CD4-positive, alpha-beta T cell treated with Interleukin-12 subunit alpha and Interleukin-12 subunit beta, for 1 hour (primary cell): ENCODE measurements around the gene UBE2J2.
A peak's percentile ranks its signal among the peaks of the same experiment; 100 is the strongest.
"Not testable (repeated sequence)": the region's sequence is repeated elsewhere in the genome, so short reads cannot be mapped to it uniquely, and the experiment has no call there.

Source experiments
- DNase-seq: peaks from one replicate; pipeline ENCODE4 v3.0.0-alpha.2; 2020

UBE2J2 gene

DNA sequence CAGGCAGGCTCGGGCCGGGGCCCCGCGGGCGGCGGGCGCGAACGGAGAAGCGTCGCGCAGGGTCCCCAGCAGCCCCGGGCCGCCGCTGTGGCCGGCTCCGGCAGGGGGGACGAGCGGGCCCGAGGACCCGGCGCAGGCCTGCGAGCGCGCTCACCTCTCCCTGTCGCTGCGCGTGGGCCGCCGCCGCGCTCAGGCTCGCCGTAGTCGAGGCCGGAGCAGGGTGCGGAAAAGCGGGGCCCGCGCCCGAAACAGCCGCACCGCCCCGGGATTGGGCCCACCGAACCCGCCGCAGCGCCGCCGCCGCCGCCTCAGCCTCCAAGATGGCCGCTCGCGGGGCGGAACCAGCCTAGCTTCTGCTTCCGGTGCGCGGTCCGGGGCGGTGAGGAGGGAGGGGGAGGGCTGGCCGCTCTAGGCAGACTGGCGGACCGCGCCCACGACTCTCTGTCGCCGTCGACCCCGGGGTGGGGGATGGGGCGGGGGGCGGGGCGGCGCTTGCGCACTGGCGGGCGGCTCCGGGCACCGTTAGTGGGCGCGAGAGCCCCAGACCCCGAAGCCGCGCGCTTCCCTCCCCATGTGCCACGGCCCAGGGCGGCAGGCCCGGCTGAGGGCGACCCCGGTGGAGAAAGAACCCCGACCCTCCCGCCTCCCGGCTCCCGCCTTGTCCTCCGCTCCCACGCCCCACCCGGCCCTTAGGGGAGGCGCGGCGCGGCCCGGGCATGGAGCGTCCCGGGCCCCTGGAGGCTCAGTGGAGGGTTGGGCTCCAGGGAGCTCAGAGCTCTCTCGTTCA, at the start of gene UBE2J2:
TSS of gene UBE2J2 (minus strand) at position 343 of the 787 bp plus-strand sequence. CDS start 5,862 bp downstream, outside the sequence.
- peak; percentile 94 for DNase-seq

DNA sequence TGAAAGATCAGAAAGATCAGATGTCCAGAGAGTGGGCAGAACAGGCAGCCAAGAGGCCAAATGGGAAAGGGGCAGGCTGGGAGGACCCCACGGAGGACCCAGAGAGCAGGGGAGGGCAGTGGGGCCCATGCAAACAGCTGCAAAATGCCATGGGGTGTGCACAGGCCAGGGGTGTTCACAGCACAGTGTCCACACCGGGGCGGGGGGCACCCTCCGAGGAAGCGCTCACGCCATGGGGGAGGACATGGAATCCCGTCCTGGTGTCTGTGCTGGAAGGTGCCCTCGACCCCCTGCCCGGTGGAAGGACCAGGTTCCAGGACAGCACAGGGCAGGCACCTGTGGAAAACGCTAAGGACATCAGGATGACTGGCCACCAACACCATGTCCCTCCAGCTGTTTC, 49.3 kb upstream of the UBE2J2 start:
- no peak for DNase-seq

DNA sequence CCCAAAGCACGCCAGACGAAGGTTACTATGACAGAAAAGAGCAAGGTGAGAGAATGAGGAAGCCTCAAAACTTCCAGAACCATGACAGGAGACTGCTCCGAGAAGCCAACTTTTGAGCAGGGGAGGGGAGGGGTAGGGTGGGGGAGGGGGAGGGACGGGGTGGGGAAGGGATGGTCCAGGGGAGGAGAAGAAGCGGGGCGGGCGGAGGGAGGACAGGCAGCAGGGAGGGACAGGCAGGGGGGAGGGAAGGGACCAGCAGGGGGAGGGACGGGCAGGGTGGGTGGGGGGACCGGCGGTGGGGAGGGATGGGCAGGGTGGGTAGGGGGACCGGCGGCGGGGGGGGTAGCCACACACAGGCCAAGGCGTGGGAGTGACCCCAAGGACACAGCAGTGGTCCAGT, 48.8 kb upstream of the UBE2J2 start:
- no peak for DNase-seq

DNA sequence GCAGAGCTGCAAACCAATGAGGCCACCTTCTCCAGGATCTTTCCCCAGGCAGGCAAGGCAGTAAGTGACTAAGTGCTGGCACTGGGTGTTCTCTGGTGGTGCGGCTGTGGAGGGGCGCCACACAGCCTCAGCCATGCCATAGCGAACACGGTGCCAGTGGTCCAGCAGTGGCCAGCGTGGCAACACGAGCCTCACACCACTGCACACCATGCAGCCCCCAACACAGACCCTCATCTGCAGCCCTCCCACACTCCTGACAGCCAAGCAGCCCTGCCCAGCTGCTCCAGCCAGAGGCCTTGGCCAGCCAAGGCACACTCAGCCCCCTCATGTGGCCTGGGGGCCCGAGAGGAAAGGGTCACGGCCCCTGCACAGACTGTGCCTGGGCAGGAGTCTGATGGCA, 47.8 kb upstream of the UBE2J2 start:
- no peak for DNase-seq

DNA sequence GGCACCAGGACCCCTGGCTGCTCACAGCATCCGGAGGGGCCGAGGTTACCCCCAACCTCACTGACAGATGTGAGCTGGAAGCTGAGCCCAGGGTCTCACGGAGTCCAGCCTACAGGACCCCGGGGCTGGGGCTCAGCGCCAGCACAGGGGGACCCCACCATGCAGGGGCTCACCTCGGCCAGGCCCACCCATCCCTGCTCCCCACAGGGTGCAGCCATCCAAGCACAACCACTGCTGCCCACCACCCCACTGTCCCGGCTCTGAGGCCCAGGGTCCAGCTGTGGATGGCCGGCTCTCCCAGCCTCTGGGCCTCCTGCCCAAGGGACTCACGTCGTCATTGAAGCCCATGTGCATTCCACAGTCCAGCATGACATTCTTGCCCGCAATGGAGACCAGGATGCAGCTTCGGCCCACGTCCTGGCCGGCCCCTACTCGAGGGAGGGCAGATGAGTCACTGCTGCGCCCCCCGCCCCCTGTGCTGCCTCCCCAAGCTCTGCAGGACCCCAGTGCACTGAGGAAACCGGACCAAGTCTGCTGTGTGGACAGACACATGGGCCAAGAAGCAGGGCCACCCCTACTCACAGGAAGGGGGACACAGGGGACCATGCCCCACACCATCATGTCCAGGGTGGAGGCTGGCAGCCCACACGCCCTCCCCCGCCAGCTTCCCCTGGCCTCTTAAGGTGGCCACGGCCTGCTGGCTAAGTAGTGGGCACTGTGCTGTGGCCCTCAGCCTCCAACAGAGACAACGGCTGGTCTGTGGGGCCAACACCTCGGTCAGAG, 47.2 kb upstream of the UBE2J2 start:
- DNase-seq = no peak

DNA sequence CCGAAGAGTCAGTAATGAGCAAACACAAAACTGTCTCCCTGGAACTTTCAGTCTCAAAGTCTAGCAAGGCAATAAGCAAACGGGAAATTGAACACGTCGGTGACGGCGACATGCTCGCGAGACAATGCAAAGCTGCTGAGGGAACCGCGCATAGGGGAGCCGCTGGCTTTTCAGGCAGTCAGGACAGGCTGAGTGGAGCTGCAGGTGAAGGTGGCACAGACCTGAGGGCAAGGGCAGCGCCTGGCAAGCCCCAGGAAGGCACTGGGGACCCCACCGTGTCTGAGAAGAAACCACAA, 45.9 kb upstream of the UBE2J2 start:
- DNase-seq = no peak

DNA sequence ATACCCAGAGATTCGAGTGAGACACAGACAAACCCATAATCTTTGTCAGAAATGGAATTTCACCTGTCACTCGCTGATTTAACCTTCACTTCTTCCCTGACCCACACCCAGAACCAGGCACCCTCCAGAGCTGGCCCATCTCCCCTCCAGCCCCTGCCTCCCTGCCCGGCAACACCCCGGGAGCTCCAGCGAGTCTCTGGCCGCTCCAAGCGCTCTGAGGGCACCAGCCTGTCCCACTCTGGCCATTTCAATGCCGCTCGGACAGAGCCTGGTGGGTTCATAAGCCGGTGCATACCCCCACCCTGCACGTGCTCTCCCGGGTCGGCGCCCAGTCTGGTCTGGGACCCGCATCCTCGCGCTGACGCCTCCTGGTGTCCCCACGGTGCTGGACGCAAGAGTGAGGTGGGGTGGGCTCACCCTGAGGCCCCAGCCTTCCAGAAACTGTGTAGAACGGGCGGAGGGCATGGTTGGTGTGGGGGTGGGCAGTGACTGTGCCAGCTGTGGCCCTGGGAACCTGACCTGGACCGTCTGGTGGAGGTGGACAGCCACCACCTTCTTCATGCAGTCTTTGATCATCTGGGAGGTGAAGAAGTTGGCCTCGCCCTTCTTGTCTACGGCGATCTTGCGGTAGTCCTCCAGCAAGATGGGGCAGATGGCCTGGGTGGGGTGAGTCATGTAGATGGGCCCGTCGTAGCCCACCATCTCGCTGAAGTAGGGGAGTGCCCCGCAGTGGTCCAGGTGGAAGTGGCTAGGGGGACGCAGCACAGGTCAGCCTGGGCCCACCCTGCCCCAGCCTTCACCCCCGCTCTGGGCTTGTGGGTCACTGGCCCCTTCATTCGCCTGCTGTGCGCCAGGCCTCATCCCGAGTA, 45.4 kb upstream of the UBE2J2 start:
- no peak for DNase-seq

DNA sequence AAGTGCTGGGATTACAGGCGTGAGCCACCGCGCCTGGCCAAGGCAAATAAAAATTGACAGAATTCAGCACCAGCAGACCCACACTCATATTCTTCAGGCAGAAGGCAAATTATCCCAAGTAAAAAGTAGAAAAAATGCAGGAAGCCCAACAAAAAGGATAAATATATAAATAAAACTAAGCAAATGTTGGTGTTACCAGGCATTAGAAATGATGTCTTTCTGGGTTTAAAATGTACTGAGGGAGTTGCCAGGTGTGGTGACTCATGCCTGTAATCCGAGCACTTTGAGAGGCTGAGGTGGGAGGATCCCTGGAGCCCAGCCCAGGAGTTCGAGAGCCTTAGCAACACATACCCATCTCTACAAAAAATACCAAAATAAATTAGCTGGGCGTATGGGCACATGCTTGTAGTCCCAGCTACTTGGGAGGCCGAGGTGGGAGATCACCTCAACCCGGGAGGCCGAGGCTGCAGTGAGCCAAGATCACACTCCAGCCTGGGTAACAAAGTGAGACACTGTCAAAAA, 44.5 kb upstream of the UBE2J2 start:
- DNase-seq = no peak

DNA sequence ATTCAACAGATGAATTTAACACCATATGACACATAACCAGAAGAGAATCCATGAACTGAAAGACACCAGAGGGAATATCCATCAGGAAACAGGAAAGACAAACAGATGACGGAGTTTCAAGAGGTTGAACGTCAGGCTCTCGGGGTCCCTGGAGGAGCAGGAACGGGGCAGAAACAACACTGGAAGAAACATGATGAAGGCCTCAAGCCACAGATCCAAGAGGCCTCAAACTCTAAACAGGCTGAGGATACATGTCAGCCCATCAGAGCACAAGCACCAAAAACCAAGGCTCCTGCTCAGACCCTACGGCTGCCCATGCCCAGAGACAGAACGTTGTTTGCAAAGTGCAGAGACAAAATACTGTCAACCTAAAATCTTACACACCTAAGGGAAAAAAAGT, 43.8 kb upstream of the UBE2J2 start:
- DNase-seq = no peak

DNA sequence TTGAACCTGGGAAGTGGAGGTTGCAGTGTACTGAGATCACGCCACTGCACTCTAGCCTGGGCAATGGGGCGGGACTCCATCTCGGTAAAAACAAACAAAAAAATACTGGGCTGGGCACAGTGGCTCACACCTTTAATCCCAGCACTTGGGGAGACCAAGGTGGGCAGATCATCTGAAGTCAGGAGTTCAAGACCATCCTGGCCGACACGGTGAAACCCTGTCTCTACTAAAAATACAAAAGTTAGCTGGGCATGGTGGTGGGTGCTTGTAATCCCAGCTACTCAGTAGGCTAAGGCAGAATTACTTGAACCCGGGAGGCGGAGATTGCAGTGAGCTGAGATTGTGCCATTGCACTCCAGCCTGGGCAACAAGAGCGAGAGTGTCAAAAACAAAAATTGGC, 42.5 kb upstream of the UBE2J2 start:
- not testable (repeated sequence) for DNase-seq

DNA sequence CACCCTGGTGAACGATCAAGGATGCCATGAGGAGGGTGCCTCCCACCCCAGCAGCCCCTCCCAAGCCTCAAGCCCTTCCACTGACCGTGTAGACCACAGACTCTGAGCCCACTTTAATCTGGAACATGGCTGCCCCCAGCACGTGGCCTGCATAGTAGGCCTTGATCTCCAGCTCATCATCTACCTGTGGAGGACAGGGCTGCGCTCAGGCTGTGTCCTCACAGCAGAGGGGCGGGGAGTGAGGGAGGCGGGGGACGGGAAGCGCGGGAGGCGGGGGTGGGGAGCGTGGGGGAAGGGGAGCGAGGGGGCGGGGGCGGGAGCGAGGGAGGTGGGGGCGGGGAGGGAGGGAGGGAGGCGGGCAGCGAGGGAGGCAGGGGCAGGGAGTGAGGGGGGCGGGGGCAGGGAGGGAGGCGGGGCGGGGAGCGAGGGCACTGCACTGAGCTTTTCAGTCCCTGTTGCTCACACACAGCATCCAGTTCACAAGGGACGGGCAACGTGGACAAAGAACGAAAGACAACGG, 41.8 kb upstream of the UBE2J2 start:
- DNase-seq = no peak

DNA sequence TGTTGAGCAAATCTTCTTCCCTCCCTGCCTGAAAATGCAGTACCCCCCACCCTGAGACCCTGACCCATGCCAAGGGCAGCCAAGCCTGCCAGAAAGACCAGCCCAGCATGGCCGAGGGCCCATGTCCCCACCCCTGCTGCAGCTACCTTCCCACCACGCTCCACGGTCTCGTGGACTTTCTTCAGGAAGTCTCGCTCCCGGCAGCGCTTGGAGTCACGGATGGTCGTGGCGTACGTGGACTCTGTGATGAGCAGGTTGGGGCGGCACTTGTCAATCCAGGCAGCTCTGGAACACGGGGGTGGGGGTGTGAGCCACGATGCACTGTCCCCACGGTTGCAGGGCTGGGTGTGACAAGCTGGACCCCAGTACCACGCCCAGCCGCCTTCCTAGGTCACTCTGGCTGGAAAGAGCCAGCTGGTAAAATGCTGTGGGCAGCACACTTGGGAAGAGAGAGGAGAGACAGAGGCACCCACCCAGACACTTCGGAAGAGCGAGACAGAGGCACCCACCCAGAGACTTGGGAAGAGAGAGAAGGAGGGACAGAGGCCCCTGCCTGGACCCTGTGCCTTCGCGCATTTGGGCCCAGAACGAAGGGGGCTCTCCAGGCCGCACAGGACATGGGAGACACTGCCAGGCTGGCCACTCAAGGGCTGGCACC, 41.2 kb upstream of the UBE2J2 start:
- DNase-seq = no peak

DNA sequence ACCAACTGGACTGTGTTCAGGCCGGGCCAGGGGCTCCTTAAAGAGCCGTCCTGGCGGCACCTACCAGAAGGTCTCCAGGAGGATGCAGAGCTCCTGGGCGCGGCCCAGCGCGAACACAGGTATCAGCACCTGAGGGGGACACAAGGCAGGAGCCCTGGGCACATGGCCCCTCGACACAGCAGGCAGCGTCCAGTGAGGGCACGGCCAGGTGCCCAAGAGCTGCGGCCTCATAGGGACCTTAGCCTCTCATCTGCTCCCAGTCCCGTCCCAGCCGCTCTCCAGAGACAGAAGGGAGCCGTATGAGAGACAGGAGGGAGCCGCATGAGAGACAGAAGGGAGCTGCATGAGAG, 40.6 kb upstream of the UBE2J2 start:
- no peak for DNase-seq

DNA sequence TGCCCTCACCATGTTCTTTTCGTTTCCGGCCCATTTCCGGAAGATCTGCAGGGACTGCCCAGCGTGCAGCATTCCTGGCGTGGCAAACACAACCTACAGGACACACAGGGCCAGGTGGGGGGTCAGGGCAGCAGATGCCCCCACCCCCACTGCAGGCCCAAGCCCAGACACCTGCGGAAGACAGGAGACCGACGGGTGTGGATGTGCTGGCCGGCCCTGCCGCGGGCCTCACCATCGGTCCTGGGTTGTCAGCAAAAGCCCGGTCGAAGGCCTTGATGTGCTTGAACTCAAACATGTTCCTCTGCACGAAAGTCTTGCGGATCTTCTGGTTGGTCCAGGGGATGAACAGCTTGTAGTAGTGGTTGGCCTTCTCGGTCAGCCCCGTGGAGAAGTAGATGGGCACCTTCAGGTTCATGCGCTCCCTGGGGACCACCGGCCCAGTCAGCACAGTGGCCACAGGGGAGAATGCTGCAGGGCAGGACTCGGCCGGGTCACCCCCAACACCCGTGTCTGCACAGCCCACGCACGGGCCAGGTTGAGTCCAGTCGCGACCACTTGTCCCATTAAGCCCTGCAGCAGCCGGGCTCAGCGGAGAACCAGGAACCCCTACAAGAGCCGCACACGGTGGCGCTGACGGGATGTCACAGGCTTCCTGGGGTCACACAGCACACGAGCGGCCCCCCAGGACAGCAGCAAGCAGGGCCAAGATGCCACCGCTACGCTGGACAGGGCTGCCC, 40.0 kb upstream of the UBE2J2 start:
- no peak for DNase-seq

DNA sequence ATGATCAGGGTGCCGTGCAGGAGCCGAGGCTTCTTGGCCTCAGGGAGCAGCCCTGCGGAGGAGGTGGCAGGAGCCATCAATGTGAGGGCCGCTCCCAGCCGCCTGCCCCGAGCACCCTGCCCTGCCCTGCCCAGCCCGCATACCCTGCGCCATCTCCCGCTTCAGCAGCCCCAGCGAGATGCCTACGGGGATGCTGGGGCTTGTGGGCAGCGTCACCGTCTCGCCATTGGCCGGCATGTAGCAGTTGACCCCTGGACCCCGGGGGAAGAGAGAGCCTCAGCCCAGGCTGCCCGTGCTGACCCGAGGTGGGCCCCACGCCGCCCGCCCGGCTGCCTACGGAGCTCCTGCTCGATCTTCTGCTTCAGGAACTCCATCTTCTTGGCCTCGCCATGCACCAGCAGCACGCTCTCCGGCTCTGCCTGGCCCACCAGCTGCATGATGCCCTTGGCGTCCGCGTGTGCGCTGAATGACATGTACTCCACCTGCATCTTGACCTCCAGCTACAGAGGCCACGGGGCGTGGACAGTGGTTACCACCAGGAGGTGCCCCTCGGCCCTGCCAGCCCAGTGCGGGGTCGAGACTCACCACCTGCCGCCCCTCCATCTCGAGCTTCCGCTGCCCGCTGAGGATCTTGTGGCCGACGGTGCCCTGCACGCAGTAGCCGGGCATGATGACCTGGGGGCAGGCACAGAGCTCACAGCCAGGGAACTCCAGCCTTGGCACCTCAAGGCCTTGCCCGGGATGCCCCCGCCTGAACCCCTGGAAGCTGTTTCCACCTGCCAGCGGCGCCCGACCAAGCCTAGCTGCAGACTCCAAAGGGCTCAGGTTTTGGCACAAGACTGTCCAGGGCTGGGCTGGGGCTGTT, 39.0 kb upstream of the UBE2J2 start:
- no peak for DNase-seq

DNA sequence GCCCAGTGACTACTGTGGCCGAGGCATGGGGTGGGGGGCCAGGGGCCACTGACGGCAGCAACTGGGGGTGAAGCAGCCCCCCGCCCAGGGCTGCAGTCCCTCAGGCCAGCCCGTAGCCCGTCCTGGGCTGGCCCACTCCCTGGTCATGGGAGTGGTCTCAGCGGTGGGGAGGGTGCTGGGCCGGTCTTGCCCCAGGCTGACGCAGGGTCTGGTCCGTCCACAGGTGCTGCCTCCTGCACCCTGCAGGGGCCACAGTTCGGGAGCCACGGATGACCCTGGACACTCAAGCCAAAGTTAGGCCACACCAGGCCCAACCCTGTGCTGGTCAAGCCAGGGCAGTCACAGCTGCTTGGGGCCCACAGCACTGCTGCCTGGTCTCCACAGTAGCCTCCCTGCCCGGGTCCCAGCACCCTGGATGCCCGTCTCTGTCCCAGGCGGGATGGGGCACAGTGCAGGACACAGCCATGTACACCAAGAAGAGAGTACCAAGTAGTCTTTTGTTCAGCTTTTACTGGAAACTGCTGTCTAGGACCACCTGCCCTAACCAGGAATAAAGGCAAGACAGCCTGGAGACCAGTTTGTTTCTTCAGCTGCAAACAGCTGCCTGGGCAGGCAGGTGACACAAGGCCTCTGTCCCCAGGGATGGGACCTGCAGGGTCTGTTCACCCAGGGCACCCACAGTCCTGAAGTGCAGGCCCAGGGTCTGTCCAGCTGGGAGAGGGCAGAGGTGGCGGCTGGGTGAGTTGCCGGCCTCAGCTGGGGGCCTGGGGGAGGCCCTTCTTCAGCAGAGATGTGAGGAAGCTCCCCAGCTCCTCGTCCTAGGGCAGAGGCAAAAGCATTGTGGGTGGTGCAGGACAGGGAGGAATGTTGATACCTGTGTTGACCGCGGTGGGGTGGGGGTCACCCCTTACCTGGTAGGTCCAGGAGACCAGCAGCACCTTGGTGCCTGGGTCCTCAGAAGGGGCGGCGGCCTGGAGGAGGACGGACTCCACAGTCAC, 37.8 kb upstream of the UBE2J2 start:
- DNase-seq = no peak

DNA sequence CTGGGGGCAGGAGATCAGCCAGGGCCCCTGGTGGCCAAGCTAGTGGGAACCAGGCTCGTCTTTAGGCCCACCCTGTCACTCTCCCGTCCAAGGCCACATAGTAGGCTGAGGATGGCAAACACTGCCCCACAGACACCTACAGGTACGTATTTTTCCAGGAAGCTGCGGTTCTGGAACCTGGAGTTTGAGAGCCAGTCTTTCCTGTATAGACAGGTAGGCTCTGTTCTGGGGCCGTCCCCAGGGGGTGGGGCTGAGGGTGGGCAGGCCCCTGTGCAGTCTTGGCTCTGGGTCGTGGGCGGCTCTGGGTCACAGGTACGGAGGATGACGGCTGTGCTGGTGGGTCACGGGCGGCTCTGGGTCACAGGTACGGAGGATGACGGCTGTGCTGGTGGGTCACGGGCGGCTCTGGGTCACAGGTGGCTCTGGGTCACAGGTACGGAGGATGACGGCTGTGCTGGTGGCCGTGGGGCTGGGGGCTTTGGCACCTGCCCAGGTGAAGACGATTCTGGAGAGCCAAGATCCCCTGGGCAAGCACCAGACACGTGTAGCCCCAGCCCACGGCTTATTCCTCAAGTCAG, 36.9 kb upstream of the UBE2J2 start:
- DNase-seq = no peak

DNA sequence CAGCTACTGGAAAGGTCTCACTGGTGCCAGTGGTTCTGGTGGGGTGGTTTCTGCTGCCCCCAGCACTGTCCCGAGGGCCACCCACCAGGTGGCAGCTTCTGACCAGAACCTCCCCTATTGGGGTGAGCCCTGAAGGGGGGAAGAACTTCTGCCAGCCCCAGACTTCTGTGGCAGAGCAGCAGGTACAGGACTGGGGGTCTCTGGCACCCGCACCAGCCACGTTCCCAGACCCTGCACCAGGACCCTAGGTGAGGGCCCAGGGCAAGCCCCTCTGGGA, 36.4 kb upstream of the UBE2J2 start:
- DNase-seq = no peak
